CD14-positive monocyte (primary cell): ENCODE measurements around the gene ABCA4. TPM values are rescaled to one million over a fixed set of nuclear protein-coding genes. Genes with fewer than 3 reads are reported as not detected.

Experiments
- DNase-seq, 3 donors: peaks; one replicate each; pipeline ENCODE4 v3.0.0-alpha.2; 2011 to 2022
- H2AFZ ChIP-seq: 2 replicates; pipeline ENCODE4 v1.6.0; 2012; ENCODE audit warnings: mild to moderate bottlenecking, low read depth, low read length, inconsistent platforms; ENCODE audit not compliant: insufficient read depth, poor library complexity, severe bottlenecking
- H3K27ac ChIP-seq, 2 donors: 1 replicate in 1 of 2; 2 replicates in 1 of 2; pipeline ENCODE4 v1.5.1; 2012 to 2013; ENCODE audit warnings: low read length in 2 of 2, control low read depth in 1 of 2, inconsistent platforms in 1 of 2, low read depth in 1 of 2, mild to moderate bottlenecking in 1 of 2
- H3K27me3 ChIP-seq, 2 donors: one replicate each; pipeline versions ENCODE4 v1.6.0 to v1.6.1; 2011 to 2013; ENCODE audit warnings: low read length in 2 of 2; ENCODE audit not compliant: control insufficient read depth in 2 of 2, insufficient read depth in 2 of 2
- H3K36me3 ChIP-seq, 2 donors: replicated peaks in 1 of 2; 1 replicate in 1 of 2; 2 replicates in 1 of 2; pipeline versions ENCODE4 v1.5.1 to v1.6.1; 2012 to 2013; ENCODE audit warnings: low read length in 2 of 2, control low read depth in 1 of 2, inconsistent platforms in 1 of 2, mild to moderate bottlenecking in 1 of 2; ENCODE audit not compliant: insufficient read depth in 2 of 2, control insufficient read depth in 1 of 2
- H3K4me1 ChIP-seq, 2 donors: 1 replicate in 1 of 2; 2 replicates in 1 of 2; pipeline versions ENCODE4 v1.5.1 to v1.6.1; 2012 to 2013; ENCODE audit warnings: low read length in 2 of 2, control low read depth in 1 of 2, inconsistent platforms in 1 of 2, mild to moderate bottlenecking in 1 of 2, moderate library complexity in 1 of 2; ENCODE audit not compliant: insufficient read depth in 2 of 2, control insufficient read depth in 1 of 2
- H3K4me2 ChIP-seq: replicated peaks from 2 replicates; pipeline ENCODE3; 2012; ENCODE audit warnings: low read length, moderate library complexity, mild to moderate bottlenecking; ENCODE audit not compliant: poor library complexity, severe bottlenecking; ENCODE audit errors: extremely low read depth
- H3K4me3 ChIP-seq, 3 experiments: fragments of 200-600 bp in 1 of 3; sonication (generic) in 1 of 3; replicated peaks in 1 of 3; 1 replicate in 2 of 3; 2 replicates in 1 of 3; pipeline ENCODE4 v1.5.1; 2011 to 2013; ENCODE audit warnings: low read length in 3 of 3, mild to moderate bottlenecking in 3 of 3, control low read depth in 2 of 3, low read depth in 2 of 3, inconsistent platforms in 1 of 3, moderate library complexity in 1 of 3
- H3K79me2 ChIP-seq: 2 replicates; pipeline ENCODE4 v1.6.0; 2012; ENCODE audit warnings: mild to moderate bottlenecking, control low read depth, inconsistent platforms, low read length, moderate library complexity; ENCODE audit not compliant: insufficient read depth
- H3K9ac ChIP-seq: 2 replicates; pipeline ENCODE4 v1.6.0; 2017; ENCODE audit warnings: low read length, mild to moderate bottlenecking; ENCODE audit not compliant: insufficient read depth, poor library complexity, severe bottlenecking
- H3K9me3 ChIP-seq, 2 donors: replicated peaks in 1 of 2; 1 replicate in 1 of 2; 2 replicates in 1 of 2; pipeline versions ENCODE4 v1.5.1 to v1.6.1; 2012 to 2013; ENCODE audit warnings: low read length in 2 of 2, control low read depth in 1 of 2; ENCODE audit not compliant: control insufficient read depth in 1 of 2, insufficient read depth in 1 of 2
- H4K20me1 ChIP-seq: 2 replicates; pipeline ENCODE4 v1.6.0; 2012; ENCODE audit warnings: mild to moderate bottlenecking, low read length, control low read depth, moderate library complexity; ENCODE audit not compliant: insufficient read depth
- H3K27ac Mint-ChIP-seq, 7 donors: one replicate each; pipeline ENCODE4 v1.8.0; 2020; ENCODE audit warnings: mild to moderate bottlenecking in 7 of 7, mixed read lengths in 7 of 7, moderate library complexity in 6 of 7, inconsistent platforms in 2 of 7
- H3K27me3 Mint-ChIP-seq, 3 donors: one replicate each; pipeline ENCODE4 v1.8.0; 2021 to 2022; ENCODE audit warnings: low read depth in 3 of 3, mild to moderate bottlenecking in 3 of 3, mixed read lengths in 3 of 3, moderate library complexity in 3 of 3, inconsistent platforms in 1 of 3
- H3K36me3 Mint-ChIP-seq, 2 donors: one replicate each; pipeline ENCODE4 v1.8.0; 2020; ENCODE audit warnings: mixed read lengths in 2 of 2, inconsistent platforms in 1 of 2, mild to moderate bottlenecking in 1 of 2
- H3K4me1 Mint-ChIP-seq: one replicate; pipeline ENCODE4 v1.8.0; 2020; ENCODE audit warnings: mild to moderate bottlenecking, mixed read lengths
- H3K4me3 Mint-ChIP-seq, 2 donors: one replicate each; pipeline ENCODE4 v1.8.0; 2020; ENCODE audit warnings: mild to moderate bottlenecking in 2 of 2, mixed read lengths in 2 of 2, moderate library complexity in 1 of 2
- H3K9me3 Mint-ChIP-seq, 7 donors: one replicate each; pipeline ENCODE4 v1.8.0; 2020 to 2022; ENCODE audit warnings: mixed read lengths in 7 of 7, mild to moderate bottlenecking in 6 of 7, moderate library complexity in 6 of 7, inconsistent platforms in 2 of 7
- CTCF ChIP-seq: fragments of 200-600 bp; IDR thresholded peaks from one replicate; pipeline ENCODE4 v1.8.0; 2022; ENCODE audit warnings: antibody characterized with exemption, mild to moderate bottlenecking
- WGBS: methylation state at CpG from one replicate; pipeline ENCODE4 v1.1.5; 2013; ENCODE audit warnings: missing lambda C conversion rate; ENCODE audit not compliant: insufficient coverage; 5-methylcytosine and 5-hydroxymethylcytosine counted together
- intact Hi-C, 2 donors: fragments of 100-400 bp; cut with micrococcal nuclease; formaldehyde crosslinking; loops; one replicate each; pipeline versions ENCODE4 v1.15.0 to v1.15.1; 2023
- polyA plus RNA-seq, 3 donors: library from polyadenylated mRNA; depleted of rRNA in 1 of 3; unstranded in 2 of 3; stranded (reverse) in 1 of 3; fragments of 300-500 nt in 2 of 3; fragments of >200 nt in 1 of 3; fragmentation: Illumina TruSeq in 2 of 3; gene quantifications; 1 replicate in 2 of 3; 2 replicates in 1 of 3; pipeline ENCODE4 v1.2.3, GENCODE V29; 2012 to 2021

ABCA4 gene
- polyA plus RNA-seq, 3 donors = not detected

DNA sequence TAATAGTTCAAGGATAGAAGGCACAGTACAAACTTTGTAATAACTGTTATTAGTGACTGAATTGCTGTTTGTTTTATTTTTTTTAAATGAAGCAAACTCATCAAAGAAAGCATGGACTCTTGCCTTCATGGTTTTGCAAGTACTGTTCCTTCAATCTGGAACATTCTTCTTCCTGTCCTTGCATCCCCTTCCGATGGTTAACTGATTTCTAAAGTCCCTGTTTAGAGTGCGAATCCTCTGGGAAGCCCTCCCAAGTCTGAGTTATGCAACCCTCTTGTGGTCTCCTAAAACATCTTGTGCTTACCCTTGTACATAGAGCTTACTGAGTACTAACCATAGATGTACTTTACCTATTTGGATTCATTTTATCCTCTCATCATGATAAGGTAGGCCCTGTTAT lies 159.5 kb downstream of the ABCA4 start:
- Histone ChIP-seq H3K36me3 (no peaks in the 10 kb centered on the region), H3K79me2 (no peaks in the 10 kb centered on the region), H3K9ac (no peak overlapping the region), H2AFZ (no peak overlapping the region), H3K4me3 (no peak overlapping the region), H4K20me1 (no peaks in the 10 kb centered on the region), H3K4me1 (peaks cover 26% of the 10 kb centered on the region in 2 donors), H3K9me3 (peaks cover 5% of the 10 kb centered on the region in 2 donors), H3K27ac (no peak overlapping the region), H3K27me3 (no peaks in the 10 kb centered on the region), H3K4me2 (no peak overlapping the region)
- WGBS = 83% methylated on average over 1 of the region's 2 CpGs
- no peak for DNase-seq
- Mint-ChIP-seq H3K27ac (no peak overlapping the region), H3K9me3 (peaks cover 5 to 16% (median 7%) of the 10 kb centered on the region in 7 donors), H3K36me3 (no peaks in the 10 kb centered on the region), H3K4me3 (no peak overlapping the region), H3K27me3 (no peaks in the 10 kb centered on the region), H3K4me1 (peaks cover 30% of the 10 kb centered on the region)
- no peak for TF ChIP-seq CTCF
- intact Hi-C loops = no loop called here

GRCh38 chr1:93960641-93961147 lies 160.3 kb downstream of the ABCA4 start:
- no peak for DNase-seq
- WGBS = 100% methylated on average over 1 of the region's 3 CpGs
- no peak overlapping the region for H3K4me3 Mint-ChIP-seq

More at GRCh38 chr1:93960641-93961147, 160.3 kb downstream of the ABCA4 start:
- Histone ChIP-seq H3K9ac (no peak overlapping the region), H3K4me1 (peaks cover 26% of the 10 kb centered on the region in 2 donors), H4K20me1 (no peaks in the 10 kb centered on the region), H3K4me2 (no peak overlapping the region), H3K27ac (no peak overlapping the region), H3K27me3 (no peaks in the 10 kb centered on the region), H3K36me3 (no peaks in the 10 kb centered on the region), H3K79me2 (no peaks in the 10 kb centered on the region), H2AFZ (no peak overlapping the region), H3K9me3 (peaks cover 7 to 12% of the 10 kb centered on the region in 2 donors), H3K4me3 (no peak overlapping the region)
- Mint-ChIP-seq H3K4me1 (peaks cover 30% of the 10 kb centered on the region), H3K36me3 (peaks cover 0 to 3% of the 10 kb centered on the region in 2 donors), H3K9me3 (peaks cover 12 to 23% (median 14%) of the 10 kb centered on the region in 7 donors), H3K27ac (no peak overlapping the region), H3K27me3 (no peaks in the 10 kb centered on the region)
- no peak for TF ChIP-seq CTCF
- intact Hi-C loops = no loop called here
